ENCODE data around the gene ARHGAP22. TPM values are rescaled to one million over a fixed set of nuclear protein-coding genes. Genes with fewer than 3 reads are reported as not detected.

ARHGAP22 gene
- total RNA-seq, 1 donor from 2014 or later: 1.9 TPM

DNA sequence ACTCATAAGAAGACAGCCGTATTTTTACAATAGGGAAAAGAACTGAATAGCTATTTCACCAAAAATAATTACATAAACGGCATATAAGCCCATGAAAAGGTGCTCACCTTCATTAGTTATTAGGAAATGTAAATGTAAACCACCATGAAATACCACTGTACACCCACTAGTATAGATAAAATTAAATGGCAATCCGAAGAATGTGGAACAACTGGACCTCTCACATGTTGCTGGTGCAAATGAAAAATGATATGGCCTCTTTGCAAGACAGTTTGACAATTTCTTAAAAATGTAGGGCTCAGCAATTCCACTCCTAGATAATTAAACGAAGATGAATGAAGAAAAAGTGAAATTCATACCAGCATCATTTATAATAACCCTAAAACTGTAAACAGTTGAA, 206.6 kb downstream of the ARHGAP22 start:
- Mint-ChIP-seq H3K36me3 (ENCODE audit: low read depth, unreplicated experiment) (no peaks in the 10 kb centered on the region), H3K4me1 (ENCODE audit: unreplicated experiment) (peaks cover 19% of the 10 kb centered on the region), H3K27ac (ENCODE audit: unreplicated experiment) (no peak overlapping the region), H3K27me3 (ENCODE audit: unreplicated experiment) (peaks cover 1% of the 10 kb centered on the region), H3K9me3 (ENCODE audit: unreplicated experiment) (no peaks in the 10 kb centered on the region), H3K4me3 (ENCODE audit: unreplicated experiment) (no peak overlapping the region)
- DNase-seq (ENCODE audit: low spot score): no peak
- no peak for TF ChIP-seq CTCF (IDR thresholded peaks at IDR 0.05; ENCODE audit: unreplicated experiment)

Other genes with a start within 250 kb of the ARHGAP22 start
- gene WDFY4, start 79.8 kb upstream of the ARHGAP22 start, total RNA-seq (ENCODE audit: unreplicated experiment): 0.54 TPM